GM19099 (cell line): ENCODE data around the gene VAV2.

ENCODE experiments used
- POLR2A ChIP-seq: IDR thresholded peaks from 3 replicates; pipeline ENCODE4 v1.6.1; 2011; ENCODE audit warnings: low read depth; ENCODE audit not compliant: insufficient read length; ENCODE audit errors: extremely low read depth

VAV2 gene

DNA sequence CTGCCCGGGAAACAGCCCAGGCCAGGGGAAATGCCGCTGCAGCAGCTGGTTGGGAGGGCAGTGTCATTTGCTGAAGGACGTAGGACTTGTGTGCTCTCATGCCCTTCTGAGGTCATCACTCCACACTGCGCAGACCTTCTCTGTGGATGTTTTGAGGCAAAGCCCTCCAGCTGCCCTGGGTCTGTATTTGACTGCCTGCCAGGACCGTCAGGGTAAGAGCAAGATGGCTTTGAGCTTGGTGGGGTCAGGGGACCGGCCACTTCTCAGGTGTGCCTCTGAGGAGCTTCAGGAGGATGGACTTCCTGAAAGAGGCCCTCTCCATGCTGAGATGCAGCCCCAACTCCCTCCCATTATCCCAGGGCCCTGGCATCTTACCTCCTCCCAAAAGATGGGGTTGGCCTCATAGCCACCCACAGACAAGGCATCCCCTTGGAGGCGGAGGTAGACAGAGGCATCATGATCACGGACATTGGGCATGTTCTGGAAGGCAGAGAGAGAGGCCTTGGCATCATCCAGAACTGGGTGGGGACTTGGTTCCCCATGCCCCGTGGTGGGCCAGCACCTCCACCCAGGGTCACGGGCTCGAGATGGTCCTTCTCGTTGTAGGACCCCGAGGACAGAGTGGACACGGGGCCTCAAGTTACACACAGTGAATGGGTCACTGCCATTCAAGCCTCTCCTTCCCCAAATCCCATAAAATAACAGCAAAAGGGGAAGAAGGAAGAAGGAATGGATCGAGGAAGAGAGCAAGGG, 273.4 kb downstream of the VAV2 start:
- TF ChIP-seq POLR2A, result no peak

DNA sequence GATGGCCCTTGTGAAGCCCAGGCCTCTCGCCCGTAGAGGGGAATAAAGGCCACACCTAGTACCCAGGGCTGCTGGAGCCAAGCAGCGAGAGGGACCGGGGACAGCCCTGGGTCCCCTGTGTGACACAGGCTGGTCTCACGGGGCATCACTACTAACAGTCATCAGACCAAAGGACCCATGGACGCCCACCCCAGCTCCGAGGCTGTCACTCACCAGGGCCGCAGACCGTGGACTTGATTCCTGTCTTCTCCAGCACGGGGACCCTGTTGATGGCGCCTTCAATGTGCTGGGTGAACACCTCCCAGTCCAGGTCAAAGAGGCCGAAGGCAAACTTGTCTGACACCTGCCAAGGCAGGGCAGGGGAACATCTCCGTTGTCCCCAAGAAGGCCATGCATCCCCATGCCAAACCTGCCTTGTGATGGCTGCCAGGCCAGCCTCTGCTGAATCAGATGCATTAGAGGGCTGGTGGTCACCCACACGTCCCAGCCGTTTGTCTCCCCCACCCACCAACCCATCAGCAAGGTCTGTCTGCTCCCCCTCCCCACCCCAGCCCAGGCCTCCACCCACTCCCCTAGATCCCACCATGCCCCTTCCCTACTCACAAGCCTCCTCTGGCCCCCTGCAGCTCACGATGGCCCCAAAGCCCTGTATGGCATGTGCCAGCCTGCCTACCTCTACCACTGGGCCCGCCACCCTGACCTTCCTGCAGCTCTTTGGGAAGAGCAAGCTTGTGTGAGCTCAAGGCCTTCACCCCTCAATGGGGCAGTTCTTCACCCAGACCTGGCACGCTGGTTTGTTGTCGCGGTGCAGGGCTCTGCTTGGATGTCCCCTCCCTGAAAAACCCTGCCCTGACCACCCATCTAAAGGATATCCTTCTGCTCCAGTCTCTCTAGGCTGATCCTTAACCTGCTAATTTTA, 274.8 kb downstream of the VAV2 start:
- no peak for TF ChIP-seq POLR2A

DNA sequence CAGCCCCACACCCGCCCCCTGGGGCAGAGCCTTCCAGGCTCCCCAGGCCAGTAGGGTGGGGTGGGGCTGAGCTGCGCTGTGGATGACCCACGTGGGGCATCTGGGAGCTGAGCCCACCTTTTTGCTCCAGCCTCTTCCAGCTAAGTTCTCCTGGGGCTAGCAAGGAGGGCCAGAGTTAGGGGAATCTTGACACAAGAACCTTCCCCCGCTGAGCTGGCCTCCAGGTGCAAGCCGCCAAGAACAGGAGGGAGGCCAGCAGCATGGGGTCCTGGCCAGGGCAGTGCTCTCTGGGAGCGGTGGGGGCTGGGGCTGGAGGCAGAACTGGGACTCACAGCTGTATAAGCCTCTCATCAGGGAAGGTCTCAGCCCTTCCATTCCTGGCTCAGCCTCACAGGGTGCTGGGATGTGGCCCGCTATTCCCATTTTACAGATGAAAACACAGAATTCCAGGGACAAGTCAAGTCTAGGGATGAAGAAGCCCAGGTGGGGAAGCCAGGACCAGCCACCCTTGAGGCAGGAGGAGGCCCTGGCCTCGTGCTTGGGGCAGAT, 275.5 kb downstream of the VAV2 start:
- no peak for TF ChIP-seq POLR2A

DNA sequence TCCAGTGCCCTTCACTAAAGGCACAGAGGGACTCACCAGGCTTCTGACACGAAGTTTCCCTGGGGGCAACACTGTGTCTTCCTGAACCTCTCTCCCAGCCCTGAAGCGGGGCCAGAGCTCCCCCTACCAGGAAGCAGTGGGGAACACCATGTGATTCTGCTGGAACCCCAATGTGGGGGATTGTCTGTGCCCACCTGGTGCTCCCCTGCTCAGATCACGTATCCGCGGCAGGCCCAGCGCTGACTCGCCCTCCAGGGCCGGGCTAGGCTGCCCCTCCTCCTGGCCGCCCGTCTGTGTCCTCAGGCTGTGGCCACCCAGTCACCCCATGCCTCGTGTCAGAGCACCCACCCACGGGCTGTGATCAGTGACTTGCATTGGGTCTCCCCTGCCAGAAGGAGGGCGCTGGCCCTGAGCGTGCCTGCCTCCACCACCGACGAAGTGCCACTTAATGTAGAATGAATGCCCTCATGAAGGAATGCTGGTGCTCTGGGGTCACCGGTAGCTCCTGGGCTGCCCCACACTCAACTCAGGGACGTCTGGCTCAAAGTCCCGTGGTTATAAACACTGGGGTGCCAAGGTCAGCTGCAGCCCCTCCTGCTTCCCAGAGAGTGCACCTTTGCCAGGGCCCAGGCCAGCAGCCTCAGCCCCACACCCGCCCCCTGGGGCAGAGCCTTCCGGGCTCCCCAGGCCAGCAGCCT, 276.1 kb downstream of the VAV2 start:
- TF ChIP-seq POLR2A, result no peak

DNA sequence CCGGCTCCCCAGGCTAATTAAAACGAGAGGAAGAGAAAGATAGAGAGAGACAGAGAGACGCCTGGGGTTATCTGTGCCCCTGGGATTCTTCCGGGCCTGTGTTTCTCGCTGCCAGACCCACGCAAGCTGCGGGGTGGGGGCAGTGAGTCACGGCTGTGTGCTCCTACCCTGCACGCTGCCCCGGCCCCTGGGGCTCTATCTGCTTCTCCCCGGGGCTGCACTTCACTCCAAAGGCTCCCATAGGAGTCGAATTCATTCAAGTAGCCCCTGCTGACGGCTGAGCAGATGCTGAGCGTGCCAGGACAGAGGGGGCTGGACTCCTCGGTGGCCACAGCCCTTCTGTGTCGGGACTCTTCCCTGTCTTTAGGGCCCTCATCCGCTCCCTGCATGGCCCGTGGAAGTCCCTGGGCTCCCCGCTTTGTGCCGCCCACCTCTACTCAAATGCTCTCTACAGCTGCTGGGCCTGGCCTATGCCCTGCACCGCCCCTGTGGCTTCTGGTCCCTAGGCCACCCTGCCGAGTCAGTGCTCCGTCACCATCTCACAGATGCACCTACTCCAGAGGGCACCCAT, 276.7 kb downstream of the VAV2 start:
- TF ChIP-seq POLR2A, result no peak

DNA sequence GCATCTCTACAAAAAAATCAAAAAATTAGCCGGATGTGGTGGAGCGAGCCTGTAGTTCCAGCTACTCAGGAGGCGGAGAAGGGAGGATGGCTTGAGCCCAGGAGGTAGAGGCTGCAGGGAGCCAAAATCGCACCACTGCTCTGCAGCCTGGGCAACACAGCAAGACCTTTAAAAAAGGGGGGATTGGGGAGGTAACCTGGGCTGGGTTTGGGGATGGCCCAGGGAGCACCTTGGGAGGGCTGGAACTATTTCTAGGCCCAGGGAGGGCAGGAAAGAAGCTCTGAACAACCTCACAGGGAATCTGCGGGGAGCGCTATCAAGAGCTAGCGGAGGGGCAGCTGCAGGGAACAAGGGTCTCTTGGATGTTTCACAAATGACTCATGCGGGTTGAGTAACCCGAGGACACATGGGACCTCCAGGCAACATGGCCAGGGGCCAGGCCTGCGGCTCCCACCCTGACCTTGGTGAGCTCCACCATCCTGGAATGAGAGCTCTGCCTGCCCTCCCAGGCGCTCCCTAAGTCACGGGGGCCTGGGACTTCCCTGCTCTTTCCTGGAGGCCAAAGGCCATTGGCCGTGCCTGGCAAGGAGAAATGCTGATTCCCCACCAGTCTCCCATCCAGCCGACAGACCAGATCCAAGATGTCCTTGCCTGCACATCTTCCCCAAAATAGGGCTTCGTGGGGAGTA, 277.4 kb downstream of the VAV2 start:
- no peak for TF ChIP-seq POLR2A

DNA sequence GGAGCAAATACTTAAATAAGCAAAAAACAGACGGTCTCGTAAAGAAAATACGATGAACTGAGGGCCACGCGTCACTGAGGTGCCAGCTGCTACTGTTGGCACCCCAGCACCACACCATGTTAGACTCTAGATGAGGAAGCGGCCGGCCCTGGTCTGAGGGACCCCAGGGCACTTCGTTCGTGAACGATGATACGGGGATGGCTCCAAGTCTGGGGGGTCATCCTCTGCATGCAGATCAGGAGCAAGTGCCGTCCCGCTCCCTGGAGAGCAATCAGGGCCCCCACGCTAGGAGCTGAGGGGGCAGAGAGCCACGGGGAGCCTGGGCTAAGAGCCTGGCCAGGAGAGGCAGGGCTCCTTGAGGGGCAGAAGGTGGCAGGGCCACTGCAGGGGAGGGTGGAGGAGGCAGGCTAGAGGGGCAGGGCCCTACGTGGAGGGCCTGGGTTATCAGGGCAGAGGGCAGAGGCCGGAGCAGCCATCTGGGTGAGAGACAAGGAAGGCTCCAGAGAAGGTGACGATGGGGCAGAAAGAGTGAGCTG, 278.1 kb downstream of the VAV2 start:
- no peak for TF ChIP-seq POLR2A

DNA sequence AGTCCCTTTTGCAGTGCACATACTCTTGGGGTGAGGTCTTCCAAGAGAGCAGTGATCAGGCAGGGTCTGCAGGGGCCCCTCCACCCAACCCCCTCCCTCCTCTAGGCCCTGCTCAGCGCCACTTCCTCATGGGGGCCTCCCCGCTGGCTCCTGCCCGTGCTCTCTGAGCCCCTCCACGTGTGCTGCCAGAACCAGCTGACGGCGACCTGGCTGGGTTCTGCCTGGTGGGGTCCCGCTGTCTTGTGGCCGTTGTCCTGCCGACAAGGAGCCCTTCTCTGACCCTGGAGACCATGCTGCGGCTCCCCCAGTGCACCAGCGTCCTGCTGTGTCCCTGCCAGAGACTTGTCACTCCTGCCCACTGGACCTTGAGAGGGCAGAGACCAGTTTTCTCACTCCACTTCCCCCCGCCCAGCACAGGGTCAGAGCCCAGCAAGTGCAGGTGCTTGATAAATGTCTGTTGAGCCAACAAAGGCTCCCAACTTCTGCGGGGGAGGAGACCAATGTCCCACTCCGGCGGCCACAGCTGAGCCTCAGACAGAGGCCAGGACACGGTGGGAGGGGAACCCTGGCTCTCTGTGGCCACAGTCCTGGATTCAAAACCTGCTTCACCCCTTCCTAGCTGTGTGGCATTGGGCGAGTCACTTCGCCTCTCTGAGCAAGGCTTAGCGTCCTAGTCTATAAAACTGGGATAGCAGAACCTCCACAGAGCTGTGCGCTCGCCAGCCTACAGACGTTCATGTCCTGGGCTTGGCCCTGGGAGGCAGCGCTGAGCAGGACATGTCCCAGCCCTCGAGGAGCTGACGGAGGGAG, 278.8 kb downstream of the VAV2 start:
- no peak for TF ChIP-seq POLR2A

DNA sequence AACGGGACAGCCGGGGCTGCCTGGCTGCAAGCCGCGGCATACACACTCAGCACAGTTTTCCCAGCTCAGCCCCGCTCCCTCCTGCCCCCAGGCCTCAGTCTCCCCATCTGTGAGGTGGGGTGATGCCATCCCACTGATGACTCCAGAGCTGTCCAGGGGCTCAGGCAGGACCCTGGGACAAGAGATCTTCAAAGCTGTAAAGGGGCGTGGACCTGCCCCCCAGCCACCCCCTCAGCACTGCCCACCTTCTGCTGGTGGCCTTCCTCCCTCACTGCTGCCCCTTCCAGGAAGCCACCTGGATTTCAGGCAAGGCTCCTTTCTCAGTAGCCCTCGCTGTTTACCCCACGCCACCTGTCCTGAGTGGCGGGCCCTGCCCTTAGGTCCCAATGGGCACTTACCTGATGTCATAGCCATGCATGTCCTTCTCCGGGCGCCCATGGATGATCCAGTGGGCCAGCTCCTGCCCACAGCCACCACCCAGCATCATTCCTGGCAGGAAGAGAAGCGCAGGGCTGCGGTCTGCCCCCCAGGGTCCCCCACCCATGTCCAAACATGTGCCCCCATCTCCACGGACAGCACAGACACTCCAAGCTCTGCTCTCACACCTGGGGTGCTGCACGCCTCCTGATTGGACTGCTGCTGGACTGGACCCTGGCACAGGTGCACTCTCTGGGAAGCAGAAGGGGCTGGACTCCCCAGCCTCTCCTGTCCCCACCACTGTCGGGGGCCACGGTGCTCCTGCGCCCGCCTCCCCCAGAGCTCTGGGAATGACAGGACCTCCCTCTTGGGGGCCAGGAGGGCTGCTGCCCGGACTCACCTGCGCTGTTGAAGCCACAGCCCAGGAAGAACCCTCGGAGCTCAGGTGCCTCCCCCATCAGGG, 279.7 kb downstream of the VAV2 start:
- no peak for TF ChIP-seq POLR2A
